Prostate gland (tissue), 2 donors: Measurements from ENCODE around the gene COL9A2.

Source experiments
- CTCF ChIP-seq, 4 experiments: fragments of 200-600 bp in 2 of 4; fragments of 450-650 bp in 2 of 4; sonication (generic) in 2 of 4; IDR thresholded peaks; 1 replicate in 3 of 4; 2 replicates in 1 of 4; pipeline ENCODE4 v1.5.1; 2016 to 2019; ENCODE audit warnings: antibody characterized with exemption in 4 of 4, mild to moderate bottlenecking in 2 of 4, moderate library complexity in 2 of 4
- POLR2A ChIP-seq: fragments of 450-650 bp; IDR thresholded peaks from one replicate; pipeline ENCODE4 v1.6.1; 2016; ENCODE audit warnings: antibody characterized with exemption, mild to moderate bottlenecking
- POLR2AphosphoS5 ChIP-seq: sonication (generic); formaldehyde crosslinking; IDR thresholded peaks from one replicate; pipeline ENCODE4 v1.6.1; 2017; ENCODE audit warnings: antibody characterized with exemption

GRCh38 chr1:40315239-40315794 lies 1.8 kb downstream of the COL9A2 start:
- peak; percentile 89 to 95 (median 94) for TF ChIP-seq CTCF (IDR thresholded peaks at IDR 0.05)
- no peak for TF ChIP-seq POLR2A
- peak; percentile 66 for TF ChIP-seq POLR2AphosphoS5
